Thyroid gland (tissue), 4 donors: Measurements from ENCODE around the gene RAB20.

Source experiments
- POLR2A ChIP-seq, 2 donors: fragments of 450-650 bp; IDR thresholded peaks; one replicate each; pipeline ENCODE4 v1.6.1; 2017; ENCODE audit warnings: antibody characterized with exemption in 2 of 2, mild to moderate bottlenecking in 2 of 2, moderate library complexity in 1 of 2
- TF ChIP-seq, protein P1 (sequence below), 6 experiments: fragments of 200-600 bp in 3 of 6; fragments of 450-650 bp in 3 of 6; sonication (generic) in 3 of 6; IDR thresholded peaks; one replicate each; pipeline ENCODE4 v1.5.1; 2016 to 2019; ENCODE audit warnings: antibody characterized with exemption in 6 of 6, mild to moderate bottlenecking in 2 of 6, inconsistent platforms in 1 of 6, moderate library complexity in 1 of 6

DNA sequence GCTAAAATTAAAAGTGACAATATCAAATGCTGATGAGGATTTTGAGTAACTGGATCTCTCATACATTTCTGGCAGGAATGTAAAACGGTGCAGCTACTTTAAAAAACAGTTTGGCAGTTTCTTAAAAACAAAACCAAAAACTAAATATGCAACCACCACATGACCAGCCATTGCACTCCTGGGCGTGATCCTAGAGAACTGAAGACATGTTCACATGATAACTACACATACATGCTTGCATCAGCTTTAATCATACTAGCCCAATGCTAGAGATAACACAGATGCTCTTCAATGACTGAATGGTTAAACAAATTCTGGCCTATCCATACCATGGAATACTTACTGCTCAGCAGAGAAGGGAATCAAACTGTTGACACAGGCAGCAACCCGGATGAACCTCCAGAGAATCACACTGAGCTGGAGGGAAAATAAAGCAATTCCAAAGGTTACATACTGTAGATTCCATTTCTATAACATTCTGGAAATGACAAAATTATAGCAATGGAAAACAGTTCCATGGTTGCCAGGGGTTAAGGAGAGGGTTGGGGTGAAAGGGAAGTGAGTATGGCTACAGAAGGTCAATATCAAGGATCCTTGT, 28.4 kb upstream of the RAB20 start:
- TF ChIP-seq POLR2A (IDR thresholded peaks at IDR 0.05): no peak
- TF ChIP-seq, protein P1, sequence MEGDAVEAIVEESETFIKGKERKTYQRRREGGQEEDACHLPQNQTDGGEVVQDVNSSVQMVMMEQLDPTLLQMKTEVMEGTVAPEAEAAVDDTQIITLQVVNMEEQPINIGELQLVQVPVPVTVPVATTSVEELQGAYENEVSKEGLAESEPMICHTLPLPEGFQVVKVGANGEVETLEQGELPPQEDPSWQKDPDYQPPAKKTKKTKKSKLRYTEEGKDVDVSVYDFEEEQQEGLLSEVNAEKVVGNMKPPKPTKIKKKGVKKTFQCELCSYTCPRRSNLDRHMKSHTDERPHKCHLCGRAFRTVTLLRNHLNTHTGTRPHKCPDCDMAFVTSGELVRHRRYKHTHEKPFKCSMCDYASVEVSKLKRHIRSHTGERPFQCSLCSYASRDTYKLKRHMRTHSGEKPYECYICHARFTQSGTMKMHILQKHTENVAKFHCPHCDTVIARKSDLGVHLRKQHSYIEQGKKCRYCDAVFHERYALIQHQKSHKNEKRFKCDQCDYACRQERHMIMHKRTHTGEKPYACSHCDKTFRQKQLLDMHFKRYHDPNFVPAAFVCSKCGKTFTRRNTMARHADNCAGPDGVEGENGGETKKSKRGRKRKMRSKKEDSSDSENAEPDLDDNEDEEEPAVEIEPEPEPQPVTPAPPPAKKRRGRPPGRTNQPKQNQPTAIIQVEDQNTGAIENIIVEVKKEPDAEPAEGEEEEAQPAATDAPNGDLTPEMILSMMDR (IDR thresholded peaks at IDR 0.05): no peak
